Activated T-cell treated with anti-CD3 and anti-CD28 coated beads, Interleukin-2, amount 50 U/mL, for 4 hours (primary cell): Measurements from ENCODE around the gene RAD54L. TPM values are rescaled to one million over a fixed set of nuclear protein-coding genes. Genes with fewer than 3 reads are reported as not detected.

Experiments
- ATAC-seq, 2 donors: fragments of 200-7000 bp; cut with Tn5 transposase; one replicate each; pipeline ENCODE4 v1.10.0; 2021
- DNase-seq: peaks from one replicate; pipeline ENCODE4 v3.0.0-alpha.2; 2020
- H3K27me3 Mint-ChIP-seq: one replicate; pipeline ENCODE4 v1.8.0; 2021; ENCODE audit warnings: low read depth, mixed read lengths
- H3K36me3 Mint-ChIP-seq: one replicate; pipeline ENCODE4 v1.8.0; 2022; ENCODE audit warnings: mixed read lengths; ENCODE audit not compliant: insufficient read depth
- H3K4me1 Mint-ChIP-seq: one replicate; pipeline ENCODE4 v1.8.0; 2021; ENCODE audit warnings: low read depth, mixed read lengths
- H3K4me3 Mint-ChIP-seq: one replicate; pipeline ENCODE4 v1.8.0; 2021; ENCODE audit warnings: mild to moderate bottlenecking, moderate library complexity, mixed read lengths
- H3K9me3 Mint-ChIP-seq: one replicate; pipeline ENCODE4 v1.8.0; 2021; ENCODE audit warnings: mixed read lengths
- total RNA-seq, 3 donors: library from RNA; stranded (reverse); gene quantifications; one replicate each; pipeline ENCODE4 v1.2.1, GENCODE V29; 2021

RAD54L gene
- total RNA-seq, 3 donors from 2014 or later, result 24.5 to 32.8 (median 28.6) TPM

DNA sequence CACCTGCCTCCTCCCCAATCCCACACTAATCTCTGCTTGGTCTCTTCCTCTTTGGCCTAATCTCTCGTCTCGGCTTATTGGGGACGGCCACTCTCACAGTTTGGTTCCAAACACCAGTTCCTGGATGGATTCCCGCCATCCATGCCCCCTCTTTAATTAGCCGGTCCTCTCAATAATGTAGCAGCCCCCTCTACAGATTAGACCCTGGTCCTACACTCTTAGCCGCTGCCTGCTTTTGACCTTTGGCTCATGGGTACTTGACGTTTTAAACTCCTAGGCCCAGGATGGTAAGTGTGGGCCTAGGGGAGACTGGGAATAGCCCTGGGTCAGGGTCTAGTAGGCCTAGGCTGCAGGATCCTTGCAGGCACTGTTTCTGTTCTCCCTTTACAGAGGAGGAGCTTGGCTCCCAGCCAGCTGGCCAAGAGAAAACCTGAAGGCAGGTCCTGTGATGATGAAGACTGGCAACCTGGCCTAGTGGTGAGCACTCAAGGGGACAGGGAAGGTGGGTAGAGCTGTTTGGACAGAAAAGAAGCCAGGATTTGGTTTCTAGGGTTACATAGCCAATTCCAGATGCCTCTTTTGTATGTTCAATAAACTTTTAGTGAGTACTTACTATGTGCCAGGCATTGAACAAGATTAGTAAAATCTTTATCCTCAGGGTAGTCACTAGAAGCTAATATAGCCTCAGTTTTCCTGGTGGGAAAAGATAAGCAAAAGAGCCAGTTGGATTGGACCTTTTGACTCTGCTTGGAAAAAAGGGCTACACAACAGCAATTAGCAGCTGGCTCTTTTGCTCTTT lies 758 bp downstream of the RAD54L start:
- H3K4me1 Mint-ChIP-seq, result peaks cover 10% of the 10 kb centered on the region
- H3K36me3 Mint-ChIP-seq, result peaks cover 4% of the 10 kb centered on the region
- peak overlapping the region; percentile 87 for H3K4me3 Mint-ChIP-seq
- ATAC-seq (no peak), DNase-seq (no peak)
- no peaks in the 10 kb centered on the region for H3K9me3 Mint-ChIP-seq
- H3K27me3 Mint-ChIP-seq, result no peaks in the 10 kb centered on the region

DNA sequence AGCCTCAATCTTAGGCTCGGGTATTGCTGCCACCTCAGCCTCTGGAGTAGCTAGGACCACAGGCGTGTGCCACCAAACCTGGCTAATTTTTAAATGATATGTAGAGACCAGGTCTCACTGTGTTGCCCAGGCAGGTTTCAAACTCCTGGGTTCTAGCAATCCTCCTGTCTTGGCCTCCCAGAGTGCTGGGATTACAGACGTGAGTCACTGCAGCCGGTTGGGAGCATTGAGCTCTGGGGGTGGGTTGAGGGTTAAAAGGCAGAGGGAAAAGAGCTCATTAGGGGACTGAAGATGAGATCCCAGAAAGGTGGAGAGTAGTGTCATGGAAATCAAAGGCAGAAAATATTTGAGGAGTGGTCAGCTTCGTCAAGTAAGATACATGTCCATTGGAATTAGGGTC lies 7.1 kb downstream of the RAD54L start:
- no peak overlapping the region for H3K4me3 Mint-ChIP-seq
- DNase-seq, result no peak
- no peaks in the 10 kb centered on the region for H3K4me1 Mint-ChIP-seq
- ATAC-seq, result no peak
- peaks cover 4% of the 10 kb centered on the region for H3K36me3 Mint-ChIP-seq
- no peaks in the 10 kb centered on the region for H3K27me3 Mint-ChIP-seq
- no peaks in the 10 kb centered on the region for H3K9me3 Mint-ChIP-seq

GRCh38 chr1:46256523-46256922 lies 9.0 kb downstream of the RAD54L start:
- peaks cover 4% of the 10 kb centered on the region for H3K36me3 Mint-ChIP-seq
- H3K27me3 Mint-ChIP-seq, result no peaks in the 10 kb centered on the region
- H3K9me3 Mint-ChIP-seq, result no peaks in the 10 kb centered on the region
- DNase-seq (no peak), ATAC-seq (no peak)
- H3K4me1 Mint-ChIP-seq, result no peaks in the 10 kb centered on the region
- H3K4me3 Mint-ChIP-seq, result no peak overlapping the region

DNA sequence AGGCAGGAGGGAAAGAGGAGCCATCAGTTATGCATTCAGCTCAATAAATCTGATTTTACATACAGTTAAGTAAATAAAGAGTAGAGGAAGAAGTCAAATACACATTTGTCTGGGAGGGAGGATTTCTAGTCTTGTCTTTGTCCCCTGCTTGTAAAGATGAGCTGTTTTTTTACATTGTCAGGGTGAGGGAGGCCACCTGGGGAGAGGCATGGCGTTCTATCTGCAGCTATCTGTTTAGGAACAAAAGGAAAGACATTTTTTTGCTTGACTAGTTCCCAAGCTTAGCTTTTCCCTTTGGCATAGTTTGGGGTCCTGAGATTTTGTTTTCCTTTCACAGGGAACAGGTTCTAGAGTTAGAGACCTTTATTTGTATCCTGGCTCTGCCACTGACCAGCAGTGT lies 14.9 kb downstream of the RAD54L start:
- no peaks in the 10 kb centered on the region for H3K27me3 Mint-ChIP-seq
- ATAC-seq (no peak), DNase-seq (no peak)
- H3K4me3 Mint-ChIP-seq, result no peak overlapping the region
- peaks cover 12% of the 10 kb centered on the region for H3K36me3 Mint-ChIP-seq
- H3K9me3 Mint-ChIP-seq, result no peaks in the 10 kb centered on the region
- H3K4me1 Mint-ChIP-seq, result no peaks in the 10 kb centered on the region

GRCh38 chr1:46263146-46263545 lies 15.6 kb downstream of the RAD54L start:
- Mint-ChIP-seq H3K4me3 (no peak overlapping the region), H3K4me1 (no peaks in the 10 kb centered on the region), H3K9me3 (no peaks in the 10 kb centered on the region), H3K36me3 (peaks cover 12% of the 10 kb centered on the region), H3K27me3 (no peaks in the 10 kb centered on the region)
- no peak for DNase-seq
- no peak for ATAC-seq

GRCh38 chr1:46268578-46268977 lies 21.0 kb downstream of the RAD54L start:
- no peaks in the 10 kb centered on the region for H3K4me1 Mint-ChIP-seq
- no peak overlapping the region for H3K4me3 Mint-ChIP-seq
- peaks cover 12% of the 10 kb centered on the region for H3K36me3 Mint-ChIP-seq
- no peaks in the 10 kb centered on the region for H3K9me3 Mint-ChIP-seq
- ATAC-seq (no peak), DNase-seq (no peak)
- H3K27me3 Mint-ChIP-seq, result no peaks in the 10 kb centered on the region

DNA sequence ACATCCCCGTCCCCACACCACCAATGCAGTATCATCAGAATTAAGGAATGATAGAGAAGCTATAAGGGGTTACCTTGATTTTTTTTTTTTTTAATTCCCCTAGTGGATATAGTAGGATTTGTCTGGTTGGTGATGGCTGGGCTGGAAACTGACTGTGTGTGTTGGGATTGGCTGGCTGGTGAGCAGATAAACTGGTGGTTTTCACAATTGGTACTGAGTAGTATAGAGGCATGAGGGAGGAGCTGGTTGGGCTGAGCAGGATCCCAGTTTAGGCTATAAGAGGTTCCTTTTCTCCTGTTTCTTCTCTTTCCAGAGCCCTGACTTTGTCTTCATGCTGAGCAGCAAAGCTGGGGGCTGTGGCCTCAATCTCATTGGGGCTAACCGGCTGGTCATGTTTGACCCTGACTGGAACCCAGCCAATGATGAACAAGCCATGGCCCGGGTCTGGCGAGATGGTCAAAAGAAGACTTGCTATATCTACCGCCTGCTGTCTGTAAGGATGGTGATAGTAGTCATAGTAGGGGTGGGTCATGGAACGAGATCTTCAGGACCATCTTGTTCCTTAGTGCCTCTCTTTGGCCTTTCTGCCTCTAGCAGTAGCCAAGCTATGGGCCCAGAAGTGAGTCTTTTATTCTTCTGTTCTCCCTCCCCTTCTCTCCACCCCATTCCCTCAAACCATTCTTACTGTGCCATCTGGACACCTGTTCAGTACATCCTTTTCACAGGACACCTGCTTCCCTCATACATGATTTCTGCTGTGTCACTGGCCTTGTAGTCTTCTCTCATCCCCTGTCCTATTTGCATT lies 26.9 kb downstream of the RAD54L start:
- peaks cover 5% of the 10 kb centered on the region for H3K36me3 Mint-ChIP-seq

DNA sequence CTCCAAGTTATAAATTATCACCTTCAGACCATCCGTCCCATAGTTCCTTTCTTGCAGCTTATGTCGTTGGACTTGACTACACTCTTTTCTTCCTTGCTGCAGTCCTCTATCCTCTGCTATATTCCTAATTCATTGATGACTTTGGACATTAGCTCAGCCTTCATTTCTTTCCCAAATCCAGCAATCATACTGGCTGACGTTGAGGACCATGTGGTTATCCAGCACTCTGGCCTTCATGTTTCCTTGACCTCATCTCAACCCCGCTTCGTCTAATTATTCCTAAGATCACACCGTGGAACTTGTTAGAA lies 27.4 kb downstream of the RAD54L start:
- H3K36me3 Mint-ChIP-seq, result peaks cover 10% of the 10 kb centered on the region
- ATAC-seq, result no peak

More for the DNA sequence above, 26.9 kb downstream of the RAD54L start:
- Mint-ChIP-seq H3K4me1 (no peaks in the 10 kb centered on the region), H3K27me3 (no peaks in the 10 kb centered on the region), H3K9me3 (no peaks in the 10 kb centered on the region), H3K4me3 (no peak overlapping the region)
- DNase-seq (no peak), ATAC-seq (no peak)

GRCh38 chr1:46277658-46278373 lies 30.3 kb downstream of the RAD54L start:
- no peak for DNase-seq
- H3K4me3 Mint-ChIP-seq, result no peak overlapping the region
- no peaks in the 10 kb centered on the region for H3K9me3 Mint-ChIP-seq
- H3K36me3 Mint-ChIP-seq, result peaks cover 16% of the 10 kb centered on the region
- H3K4me1 Mint-ChIP-seq, result no peaks in the 10 kb centered on the region
- H3K27me3 Mint-ChIP-seq, result no peaks in the 10 kb centered on the region
- no peak for ATAC-seq

More for the DNA sequence above, 27.4 kb downstream of the RAD54L start:
- Mint-ChIP-seq H3K27me3 (no peaks in the 10 kb centered on the region), H3K4me1 (no peaks in the 10 kb centered on the region), H3K9me3 (no peaks in the 10 kb centered on the region), H3K4me3 (no peak overlapping the region)
- no peak for DNase-seq

DNA sequence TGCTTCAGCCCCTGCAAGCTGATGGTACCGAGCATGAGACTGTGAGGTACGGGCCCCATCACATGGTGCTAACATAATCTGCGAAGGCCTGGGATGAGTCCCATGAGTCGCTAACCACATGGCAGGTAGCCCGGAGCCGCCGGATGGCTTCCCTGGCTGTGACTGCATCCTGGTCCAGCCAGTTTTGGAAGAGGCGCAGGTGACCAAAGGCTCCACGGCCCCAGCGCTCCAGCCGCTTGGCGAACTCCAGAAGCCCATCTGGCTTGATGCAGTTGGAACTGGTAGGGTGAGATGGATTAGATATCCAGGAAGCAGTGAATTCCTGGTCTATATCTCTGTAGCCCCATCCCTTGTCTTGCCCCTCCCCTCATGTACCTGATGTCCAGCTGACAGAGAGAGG lies 31.2 kb downstream of the RAD54L start:
- DNase-seq (no peak), ATAC-seq (no peak)
- no peaks in the 10 kb centered on the region for H3K27me3 Mint-ChIP-seq
- no peaks in the 10 kb centered on the region for H3K9me3 Mint-ChIP-seq
- H3K4me3 Mint-ChIP-seq, result no peak overlapping the region
- H3K36me3 Mint-ChIP-seq, result peaks cover 21% of the 10 kb centered on the region
- no peaks in the 10 kb centered on the region for H3K4me1 Mint-ChIP-seq

- DNase-seq (no peak), ATAC-seq (no peak)
- H3K27me3 Mint-ChIP-seq, result no peaks in the 10 kb centered on the region
- no peaks in the 10 kb centered on the region for H3K9me3 Mint-ChIP-seq
- H3K4me3 Mint-ChIP-seq, result no peak overlapping the region
- H3K36me3 Mint-ChIP-seq, result peaks cover 27% of the 10 kb centered on the region
- H3K4me1 Mint-ChIP-seq, result no peaks in the 10 kb centered on the region
Measured at GRCh38 chr1:46280092-46280491, 32.5 kb downstream of the RAD54L start.

DNA sequence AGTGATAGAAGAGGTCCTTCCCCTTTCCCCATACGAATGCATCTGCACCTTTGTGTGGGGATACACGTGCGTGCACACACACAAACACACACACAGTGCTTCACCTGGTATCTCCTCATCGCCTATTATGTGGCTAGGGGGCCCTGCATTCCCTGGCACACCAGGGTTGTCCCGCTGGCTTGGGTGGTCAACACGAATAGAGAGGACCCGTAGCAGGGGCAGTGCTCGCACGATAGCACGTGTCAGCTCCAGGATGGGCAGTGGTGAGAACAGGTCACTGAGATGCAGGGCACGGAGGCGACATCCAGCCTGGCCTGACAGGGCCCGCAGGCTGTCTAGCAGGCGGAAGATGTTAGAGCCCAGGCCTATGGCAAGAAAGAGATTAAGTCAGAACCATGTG lies 33.5 kb downstream of the RAD54L start:
- ATAC-seq, result no peak
- H3K36me3 Mint-ChIP-seq, result peaks cover 27% of the 10 kb centered on the region

DNA sequence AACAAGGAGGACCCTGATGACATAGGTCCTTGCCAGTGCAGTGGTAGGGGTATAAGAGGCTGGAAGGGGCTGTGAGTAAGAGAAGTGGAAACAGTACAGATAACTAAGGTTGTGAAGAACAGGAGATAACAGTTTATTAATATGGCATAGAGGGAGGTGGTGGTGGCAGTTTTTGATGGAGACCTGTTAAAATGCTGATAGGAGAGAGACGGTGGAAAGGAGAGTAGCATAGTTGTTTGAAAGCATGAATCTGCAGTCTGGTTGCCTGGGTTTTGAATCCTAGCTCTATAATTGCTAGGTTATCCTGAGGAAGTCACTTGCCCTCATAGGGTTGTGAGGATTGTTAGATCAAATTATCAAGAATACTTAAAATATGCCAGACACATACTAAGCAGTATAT lies 36.5 kb downstream of the RAD54L start:
- ATAC-seq, result no peak
- Mint-ChIP-seq H3K4me3 (no peak overlapping the region), H3K36me3 (peaks cover 24% of the 10 kb centered on the region), H3K9me3 (no peaks in the 10 kb centered on the region), H3K27me3 (no peaks in the 10 kb centered on the region), H3K4me1 (peaks cover 3% of the 10 kb centered on the region)
- DNase-seq, result no peak

More for the DNA sequence above, 33.5 kb downstream of the RAD54L start:
- Mint-ChIP-seq H3K4me3 (no peak overlapping the region), H3K9me3 (no peaks in the 10 kb centered on the region), H3K27me3 (no peaks in the 10 kb centered on the region), H3K4me1 (no peaks in the 10 kb centered on the region)
- no peak for DNase-seq
